NCI-H2227 (cell line): ENCODE measurements around the gene OR6C65.
"Not testable (repeated sequence)": the region's sequence is repeated elsewhere in the genome, so short reads cannot be mapped to it uniquely, and the experiment has no call there.

Experiments
- DNase-seq: peaks from one replicate; lab custom pipeline; 2025; ENCODE audit not compliant: unreplicated experiment; lab: John Stamatoyannopoulos, UW

OR6C65 gene

DNA sequence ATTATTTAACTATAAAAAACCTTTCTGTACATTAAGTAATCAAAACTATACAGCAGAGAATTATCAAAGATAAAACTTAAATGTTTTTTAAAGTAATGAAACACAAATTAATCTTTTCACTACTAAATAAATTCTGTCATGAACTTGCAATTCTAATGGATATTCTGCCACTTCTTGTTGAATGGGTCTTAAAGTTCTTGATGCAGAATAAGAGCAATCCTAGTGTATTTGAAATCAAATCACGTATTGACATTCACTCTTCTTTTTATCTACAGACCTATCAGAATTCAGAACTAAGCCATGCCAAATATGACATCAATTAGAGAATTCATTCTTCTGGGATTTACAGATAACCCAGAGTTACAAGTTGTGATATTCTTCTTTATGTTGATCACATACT is at the start of gene OR6C65:
TSS of gene OR6C65 (plus strand) at position 301 of the 400 bp plus-strand sequence. CDS start at position 301, 0 bp downstream.
- DNase-seq, result no peak

DNA sequence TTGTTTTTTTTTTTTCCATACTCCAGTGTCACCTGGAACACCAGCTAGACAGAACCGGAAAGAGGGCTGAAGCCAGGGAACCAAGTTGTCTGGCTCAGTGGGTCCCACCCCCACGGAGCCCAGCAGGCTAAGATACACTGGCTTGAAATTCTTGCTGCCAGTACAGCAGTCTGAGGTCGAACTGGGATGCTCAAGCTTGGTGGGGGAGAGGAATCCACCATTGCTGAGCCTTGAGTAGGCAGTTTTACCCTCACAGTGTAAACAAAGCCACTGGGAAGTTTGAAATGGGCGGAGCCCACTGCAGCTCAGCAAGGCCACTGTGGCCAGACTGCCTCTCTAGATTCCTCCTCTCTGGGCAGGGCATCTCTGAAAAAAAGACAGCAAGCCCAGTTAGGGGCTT is 45.0 kb upstream of the OR6C65 start:
- DNase-seq, result not testable (repeated sequence)

DNA sequence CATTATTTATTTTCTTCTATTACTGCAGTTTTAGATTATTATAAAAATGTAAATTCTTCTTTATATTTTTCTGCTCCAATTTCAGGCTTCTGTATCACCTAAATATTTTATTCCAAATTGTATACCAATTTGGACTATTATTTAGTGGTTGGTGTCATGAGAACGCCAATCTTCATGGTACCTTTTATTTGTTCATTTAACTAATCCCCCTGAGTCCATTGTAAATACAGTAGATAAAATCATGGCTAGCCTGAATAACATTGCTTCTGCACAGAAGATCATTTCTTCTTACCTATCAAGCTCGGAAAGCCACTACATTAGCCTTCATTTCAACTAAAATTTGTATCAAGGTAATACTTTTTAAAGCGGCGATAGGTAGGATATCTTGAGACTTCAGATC is 37.7 kb upstream of the OR6C65 start, which contains the start of gene OR6C75:
TSS of gene OR6C75 (plus strand) at position 301 of the 400 bp plus-strand sequence. CDS start 2,136 bp downstream, outside the sequence.
- no peak for DNase-seq

DNA sequence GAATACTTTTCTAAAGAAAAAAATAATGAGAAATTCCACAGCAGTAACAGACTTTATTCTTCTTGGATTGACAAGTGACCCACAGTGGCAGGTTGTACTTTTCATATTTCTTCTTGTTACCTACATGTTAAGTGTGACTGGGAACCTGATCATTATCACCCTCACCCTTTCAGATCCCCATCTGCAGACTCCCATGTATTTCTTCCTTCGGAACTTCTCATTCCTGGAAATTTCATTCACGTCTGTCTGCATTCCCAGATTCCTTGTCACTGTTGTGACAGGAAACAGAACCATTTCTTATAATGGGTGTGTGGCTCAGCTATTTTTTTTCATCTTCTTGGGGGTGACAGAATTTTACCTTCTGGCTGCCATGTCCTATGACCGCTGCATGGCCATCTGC is 35.2 kb upstream of the OR6C65 start:
- no peak for DNase-seq

DNA sequence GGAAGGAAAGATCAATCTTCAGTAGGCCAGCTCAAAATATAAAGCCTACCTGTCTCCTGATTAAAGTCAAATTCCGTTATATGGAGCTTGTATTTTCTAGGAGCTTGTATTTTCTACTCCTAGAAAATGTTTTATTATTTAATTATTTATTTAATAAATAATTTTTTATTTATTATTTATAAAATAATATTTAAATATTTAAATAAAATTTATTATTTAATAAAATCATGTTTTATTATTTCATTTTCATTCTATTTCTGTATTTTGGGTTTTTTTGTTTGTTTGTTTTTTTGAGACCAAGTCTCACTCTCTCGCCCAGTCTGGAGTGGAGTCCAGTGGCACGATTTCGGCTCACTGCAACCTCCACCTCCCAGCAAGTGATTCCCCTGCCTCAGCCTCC is 27.8 kb upstream of the OR6C65 start:
- no peak for DNase-seq

DNA sequence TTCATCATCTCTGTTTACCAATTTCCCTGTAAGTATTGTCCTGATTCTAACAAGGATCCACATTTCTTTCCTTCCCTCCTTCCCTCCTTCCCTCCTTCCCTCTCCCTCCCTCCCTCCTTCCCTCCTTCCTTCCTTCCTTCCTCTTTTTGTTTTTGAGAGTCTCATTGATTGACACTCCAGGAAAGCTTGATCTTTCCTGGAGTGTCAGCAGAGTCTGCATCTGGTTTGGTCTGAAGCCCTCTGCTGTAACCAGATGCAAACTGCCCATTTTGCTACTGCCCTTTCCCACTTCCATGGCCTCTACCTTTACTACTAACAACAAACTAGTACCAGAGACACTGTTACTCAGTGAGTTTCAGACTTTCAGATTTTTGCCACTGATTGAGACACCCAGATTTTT is 14.4 kb upstream of the OR6C65 start:
- no peak for DNase-seq

DNA sequence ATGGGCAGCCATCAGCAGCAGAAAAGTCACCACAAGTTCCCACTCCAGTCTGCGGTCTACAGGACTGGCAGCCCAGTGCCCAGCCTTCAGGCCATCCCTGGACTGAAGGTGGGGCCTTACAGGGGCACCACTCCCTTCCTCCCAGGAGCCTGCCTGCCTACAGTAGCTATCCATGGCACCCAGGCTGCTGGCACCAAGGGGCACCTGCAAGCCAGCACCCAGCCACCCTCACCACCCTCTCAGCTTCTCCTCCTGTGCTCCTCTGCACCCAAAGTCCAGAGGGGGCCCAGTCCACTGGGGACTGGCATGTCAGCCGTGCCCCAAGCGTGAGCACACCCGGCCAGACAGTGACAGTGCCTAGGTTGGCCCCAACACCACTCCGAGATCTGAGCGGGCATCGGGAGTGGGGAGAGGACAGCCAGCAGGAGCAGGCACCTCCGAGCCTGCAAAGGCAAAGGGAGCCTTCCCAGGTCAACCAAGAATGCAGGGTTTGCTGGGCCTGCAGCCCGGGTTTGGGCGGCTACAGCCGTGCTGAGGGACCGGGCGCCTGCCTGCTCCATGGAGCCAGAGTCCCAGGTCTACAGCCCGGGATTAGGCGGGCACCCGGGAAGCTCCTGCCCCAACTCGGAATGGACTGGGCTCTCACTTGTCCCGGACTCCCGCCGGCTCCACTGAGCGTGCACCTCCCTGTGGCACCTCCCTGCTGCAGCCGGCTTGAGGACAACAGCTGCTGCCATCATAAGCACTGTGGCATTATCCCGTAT is 8.1 kb upstream of the OR6C65 start:
- DNase-seq, result no peak

DNA sequence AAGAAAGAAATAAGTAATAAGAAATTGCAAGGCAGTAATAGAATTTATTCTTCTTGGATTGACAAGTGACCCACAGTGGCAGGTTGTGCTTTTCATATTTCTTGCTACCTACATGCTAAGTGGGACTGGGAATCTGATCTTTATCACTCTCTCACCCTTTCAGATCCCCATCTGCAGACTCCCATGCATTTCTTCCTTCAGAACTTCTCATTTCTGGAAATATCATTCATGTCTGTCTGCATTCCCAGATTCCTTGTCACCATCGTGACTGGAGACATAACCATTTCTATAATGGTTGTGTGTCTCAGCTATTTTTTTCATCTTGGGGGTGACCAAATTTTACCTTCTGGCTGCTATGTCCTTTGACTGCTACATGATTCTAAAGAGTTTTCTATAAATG is 4.0 kb upstream of the OR6C65 start:
- no peak for DNase-seq

DNA sequence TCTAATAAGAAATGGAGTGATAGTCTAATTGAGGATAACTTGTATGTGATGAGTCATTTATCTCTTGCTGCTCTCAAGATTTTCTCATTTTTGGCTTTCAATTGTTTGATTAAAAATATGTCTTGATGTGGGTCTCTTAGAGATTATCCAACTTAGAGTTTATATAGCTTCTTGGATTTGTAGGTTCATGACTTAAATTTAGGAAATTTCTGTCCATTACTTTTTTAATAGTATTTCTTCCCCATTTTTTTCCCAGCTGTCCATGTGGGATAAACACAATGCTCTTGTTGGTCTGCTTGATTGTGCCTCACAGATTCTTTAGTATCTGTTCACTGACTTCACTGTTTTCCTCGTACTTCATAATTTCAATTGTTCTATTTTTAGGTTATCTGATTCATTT is 7.5 kb downstream of the OR6C65 start:
- DNase-seq, result no peak

DNA sequence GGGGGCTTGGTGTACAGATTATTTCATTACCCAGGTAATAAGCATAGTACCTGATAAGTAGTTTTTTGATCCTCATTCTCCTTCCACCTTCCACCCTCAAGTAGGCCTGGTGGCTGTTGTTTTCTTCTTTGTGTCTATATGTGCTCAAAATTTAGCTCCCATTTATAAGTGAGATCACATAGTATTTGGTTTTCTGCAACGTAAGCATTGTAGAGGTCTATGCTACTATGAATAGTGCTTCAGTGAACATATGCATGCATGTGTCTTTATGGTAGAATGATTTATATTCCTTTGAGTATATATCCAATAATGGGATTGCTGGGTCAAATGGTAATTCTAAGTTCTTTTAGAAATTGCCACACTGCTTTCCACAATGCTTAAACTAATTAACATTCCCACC is 8.8 kb downstream of the OR6C65 start:
- not testable (repeated sequence) for DNase-seq

DNA sequence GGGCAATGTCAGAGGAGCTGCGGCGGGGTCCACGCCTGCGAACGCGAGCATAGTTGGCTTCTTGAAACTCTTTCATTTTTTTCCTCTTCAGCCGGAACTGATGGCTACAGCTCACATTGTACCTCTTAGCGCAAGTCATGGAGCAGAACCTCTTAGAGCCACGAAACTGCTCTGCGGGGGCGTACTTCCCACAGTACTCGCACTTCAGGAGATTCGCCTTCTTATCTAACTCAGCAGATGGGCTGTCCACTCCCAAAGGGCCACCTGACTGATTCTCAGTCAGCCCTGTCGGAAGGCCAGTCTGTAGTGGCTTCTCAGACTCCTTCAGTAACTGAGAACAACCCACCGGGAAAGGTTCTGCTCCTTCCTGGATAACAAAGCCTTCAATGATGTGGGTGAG is 11.8 kb downstream of the OR6C65 start:
- not testable (repeated sequence) for DNase-seq

DNA sequence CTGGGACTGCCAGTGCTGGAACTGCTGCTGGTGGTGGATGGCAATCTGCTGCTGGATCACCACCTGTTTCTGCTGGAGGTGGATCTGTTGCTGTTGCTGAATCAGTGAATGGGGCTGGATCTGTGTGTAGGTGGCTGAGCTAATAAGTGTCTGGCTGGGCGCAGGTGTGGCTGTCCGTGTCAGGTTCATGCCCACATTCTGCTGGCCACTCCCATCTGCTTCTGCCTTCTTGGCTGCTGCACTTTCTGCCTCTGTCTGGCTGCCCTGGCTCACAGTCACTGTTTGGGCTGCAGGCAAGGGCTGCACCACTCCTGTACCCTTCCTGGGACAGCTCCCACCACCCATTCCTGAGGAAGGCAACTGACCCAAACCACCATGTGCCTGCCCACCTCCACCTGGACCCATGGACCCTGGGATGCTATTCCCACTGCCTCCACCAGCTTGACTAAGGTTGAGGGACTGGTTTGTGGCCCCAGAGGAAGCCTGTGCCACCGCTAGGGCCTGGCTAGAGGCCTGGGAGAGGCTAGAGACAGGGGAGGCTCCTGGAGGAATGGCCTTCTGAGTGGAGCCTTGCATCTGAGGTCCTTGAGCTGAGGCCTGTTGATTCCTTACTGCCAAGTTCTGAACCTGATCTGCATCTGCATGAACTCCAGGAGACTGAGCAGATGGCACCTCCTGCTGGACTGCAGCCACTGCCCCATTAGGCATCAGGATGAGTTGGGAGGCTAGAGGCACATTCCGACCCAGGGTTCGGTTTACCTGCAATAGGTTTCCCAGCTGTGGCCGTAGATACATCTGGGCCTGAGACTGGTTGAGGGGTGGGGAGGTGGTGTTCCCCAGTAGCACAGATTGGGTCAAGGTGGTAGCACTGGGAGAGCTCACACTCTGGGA is 13.4 kb downstream of the OR6C65 start:
- not testable (repeated sequence) for DNase-seq

DNA sequence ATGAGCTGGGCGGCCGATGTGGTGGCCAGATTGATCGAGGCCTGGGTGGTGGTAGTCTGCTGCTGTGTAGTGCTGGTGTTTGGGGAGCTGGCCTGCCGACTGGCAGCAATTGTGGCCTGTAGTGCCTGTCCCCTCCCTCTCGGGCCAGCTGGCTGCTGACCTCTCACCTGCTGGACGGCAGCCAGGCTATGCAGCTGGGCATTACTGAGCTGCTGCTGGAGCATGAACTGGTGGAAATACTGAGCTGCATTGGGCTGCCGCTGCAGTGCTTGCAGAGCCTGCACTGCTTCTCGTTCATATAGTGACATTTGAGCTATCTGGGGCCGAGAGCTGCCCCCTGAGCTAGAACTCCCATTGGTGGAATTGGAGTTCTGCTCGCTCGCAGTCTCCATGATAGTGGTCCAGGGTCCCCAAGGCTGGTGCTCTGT is 14.1 kb downstream of the OR6C65 start:
- DNase-seq, result not testable (repeated sequence)

DNA sequence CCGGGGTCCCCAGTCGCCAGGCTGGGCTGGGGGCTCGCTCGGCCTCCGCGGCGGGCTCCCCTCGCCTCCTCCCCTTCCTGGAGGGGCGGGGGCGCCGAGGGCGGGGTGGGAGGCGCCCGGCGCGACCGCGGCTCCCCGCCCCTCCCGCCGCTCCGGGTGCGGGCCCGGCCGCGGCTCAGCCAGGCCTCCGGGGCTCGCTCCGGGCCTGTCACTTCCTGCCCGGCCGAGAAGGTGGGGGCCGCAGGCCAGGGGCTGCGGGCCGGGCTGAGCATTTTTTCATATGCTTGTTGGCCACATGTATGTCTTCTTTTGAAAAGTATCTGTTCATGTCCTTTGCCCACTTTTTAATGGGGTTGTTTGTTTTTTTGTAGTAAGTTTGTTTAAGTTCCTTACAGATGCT is 14.6 kb downstream of the OR6C65 start:
- DNase-seq, result not testable (repeated sequence)

DNA sequence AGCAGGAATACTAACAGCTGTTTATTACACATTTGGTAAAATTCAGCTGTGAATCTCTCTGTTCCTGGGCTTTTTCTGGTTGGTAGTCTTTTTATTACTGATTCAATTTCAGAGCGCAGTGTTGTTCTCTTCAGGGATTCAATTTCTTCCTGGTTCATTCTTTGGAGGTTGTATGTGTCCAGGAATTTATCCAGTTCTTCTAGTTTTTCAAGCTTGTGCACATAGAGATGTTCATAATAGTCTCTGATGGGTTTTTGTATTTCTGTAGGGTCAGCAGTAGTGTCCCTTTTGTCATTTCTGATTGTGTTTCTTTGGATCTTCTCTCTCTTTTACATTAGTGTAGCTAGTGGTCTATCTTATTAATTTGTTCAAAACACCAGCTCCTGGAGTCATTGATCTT is 16.6 kb downstream of the OR6C65 start:
- no peak for DNase-seq

DNA sequence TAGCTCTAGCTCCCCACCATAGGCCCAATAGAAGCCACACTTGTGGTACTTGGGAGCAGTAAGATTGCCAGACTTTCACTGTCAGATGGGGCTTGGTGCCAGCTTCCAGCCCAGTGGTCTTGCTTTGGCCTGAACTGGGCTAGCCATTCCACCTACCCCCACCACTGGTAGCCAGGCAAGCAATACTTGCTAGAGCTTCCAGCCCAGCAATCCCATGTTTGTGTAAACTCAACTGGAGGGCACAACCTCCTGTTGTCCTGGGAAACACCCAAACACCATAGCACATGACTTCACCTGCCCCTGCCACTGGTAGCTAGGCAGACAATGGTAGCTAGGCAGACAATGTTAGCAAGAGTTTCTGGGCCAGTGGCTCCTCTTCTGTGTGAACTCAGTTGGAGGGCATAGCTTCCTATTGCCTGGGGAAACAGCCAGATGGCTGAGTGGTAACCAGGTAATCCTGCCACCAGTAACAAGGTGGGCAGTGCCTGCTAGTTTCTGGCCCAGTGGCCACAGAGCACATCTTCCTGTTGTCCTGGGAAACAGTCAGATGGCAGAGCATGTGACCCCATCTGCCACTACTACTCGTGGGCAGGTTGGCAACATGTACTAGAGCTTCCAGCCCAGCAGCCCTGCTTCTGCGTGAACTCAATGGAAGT is 20.1 kb downstream of the OR6C65 start:
- DNase-seq, result no peak

DNA sequence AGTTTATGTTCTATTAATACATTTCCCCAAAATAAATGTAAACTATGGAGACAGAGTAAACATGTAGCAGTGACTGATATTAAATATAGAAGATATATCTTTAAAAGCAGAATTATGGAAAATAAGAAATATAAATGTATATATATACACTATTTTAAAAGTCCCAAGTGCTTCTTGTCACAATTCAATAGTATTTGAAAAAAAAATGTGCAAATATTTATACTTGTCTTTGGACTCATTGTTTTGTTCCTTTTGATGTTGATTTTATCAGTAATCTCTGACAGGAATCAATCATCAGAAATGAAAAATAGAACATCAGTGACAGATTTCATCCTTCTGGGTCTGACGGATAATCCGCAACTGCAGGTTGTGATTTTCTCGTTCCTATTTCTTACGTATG is 25.6 kb downstream of the OR6C65 start, which contains the start of gene OR6C76:
TSS of gene OR6C76 (plus strand) at position 301 of the 400 bp plus-strand sequence. CDS start at position 301, 0 bp downstream.
- DNase-seq, result no peak

DNA sequence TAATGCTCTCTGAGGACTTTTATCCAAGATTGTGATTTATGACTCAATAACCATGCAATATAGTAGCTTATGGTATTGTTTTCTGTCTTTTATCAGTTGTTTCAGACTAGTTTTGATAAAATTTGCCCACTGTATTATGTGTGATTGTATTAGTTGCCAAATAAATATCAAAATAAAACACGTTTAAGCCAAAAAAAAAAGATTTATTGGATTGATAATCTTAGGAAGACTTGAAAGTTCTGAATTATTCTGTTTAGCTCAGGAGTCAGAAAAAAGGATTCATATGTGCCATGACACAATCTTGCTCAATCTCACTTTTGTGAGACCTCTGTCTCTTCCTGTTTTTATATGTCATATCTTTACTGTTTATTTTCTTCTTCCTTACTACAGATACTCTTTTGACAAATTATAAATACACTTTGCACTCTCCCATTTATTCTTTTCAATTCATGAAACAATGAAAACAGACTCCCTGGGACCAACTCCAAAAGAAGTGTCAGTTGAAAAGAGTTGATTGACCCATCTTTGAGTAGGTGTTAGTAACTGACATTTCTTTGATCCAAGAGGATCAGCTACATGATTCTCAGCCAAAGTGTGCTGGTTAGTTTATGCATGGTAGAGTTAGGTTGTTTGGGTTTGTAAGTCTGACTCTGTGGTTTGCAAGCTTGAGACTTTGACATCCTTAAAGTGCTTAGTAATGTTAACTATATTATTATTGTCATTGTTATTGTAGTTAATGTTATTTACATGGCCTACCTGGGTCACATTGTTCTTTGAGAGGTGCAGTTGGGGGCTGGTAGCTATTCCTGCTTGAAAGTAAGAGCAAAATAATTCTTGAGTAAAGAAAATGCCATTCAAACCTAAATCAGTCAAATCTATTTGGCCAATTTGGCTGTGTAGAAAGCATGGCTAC is 28.3 kb downstream of the OR6C65 start:
- DNase-seq, result no peak

DNA sequence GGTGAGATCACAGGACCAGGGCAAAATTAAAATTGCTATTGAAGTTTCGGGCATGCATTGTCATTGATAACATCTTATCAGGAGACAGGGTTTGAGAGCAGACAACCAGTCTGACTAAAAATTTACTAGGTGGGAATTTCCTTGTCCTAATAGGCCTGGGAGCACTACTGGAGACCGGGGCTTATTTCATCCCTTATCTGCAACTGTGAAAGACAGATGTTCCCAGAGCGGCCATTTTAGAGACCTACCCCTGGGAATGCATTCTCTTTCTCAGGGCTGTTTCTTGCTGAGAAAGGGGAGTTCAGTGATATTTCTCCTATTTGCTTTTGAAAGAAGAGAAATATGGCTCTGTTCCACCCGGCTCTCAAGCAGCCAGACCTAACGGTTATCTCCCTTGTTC is 40.9 kb downstream of the OR6C65 start:
- DNase-seq, result not testable (repeated sequence)

DNA sequence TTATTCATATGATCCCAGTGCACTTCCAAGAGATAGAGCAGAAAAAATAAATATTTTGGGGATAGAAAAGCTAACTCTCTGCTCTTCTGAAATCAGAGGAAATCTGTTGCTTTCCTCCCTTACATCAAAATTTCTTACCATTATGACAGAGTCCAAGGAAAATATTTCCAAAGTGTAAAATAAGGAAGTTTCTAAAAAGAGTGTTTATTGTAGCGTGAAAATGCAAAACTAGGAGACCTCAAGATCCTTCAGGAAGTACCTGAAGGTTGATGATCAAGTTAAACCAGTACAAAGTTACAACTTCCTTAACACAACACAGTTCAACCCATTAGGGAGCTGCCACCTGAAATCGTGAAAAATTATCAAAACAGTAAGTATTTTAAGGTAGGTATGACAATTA is 43.4 kb downstream of the OR6C65 start, which contains the start of gene OR6C2:
TSS of gene OR6C2 (plus strand) at position 301 of the 400 bp plus-strand sequence. CDS start 8,138 bp downstream, outside the sequence.
- DNase-seq, result no peak
